ENCODE results near the gene ODC1. TPM values are rescaled to one million over a fixed set of nuclear protein-coding genes. Genes with fewer than 3 reads are reported as not detected.

ODC1 gene
- total and polyA plus RNA-seq, 5 experiments from 2014 or later = 44.5 to 70.7 (median 57.1) TPM

Other genes with a start within 250 kb of the ODC1 start
- gene HPCAL1, start 145.4 kb downstream of the ODC1 start, total RNA-seq = 10 to 100 TPM; 84.9 to 86.2 TPM
- gene HPCAL1, start 145.4 kb downstream of the ODC1 start, polyA plus RNA-seq = 100 to 1,000 TPM in 1 of 3 donors, 10 to 100 TPM in 2; 71.5 to 122 (median 98.2) TPM
- 10 to 100 TPM; 19.2 to 19.7 TPM for gene NOL10, start 241.6 kb upstream of the ODC1 start, total RNA-seq
- 10 to 100 TPM; 15.0 to 20.9 (median 19.0) TPM for gene NOL10, start 241.6 kb upstream of the ODC1 start, polyA plus RNA-seq

Data from naive thymus-derived CD8-positive, alpha-beta T cell (primary cell).